Karpas-422 (cell line): ENCODE results near the gene ARL4D. TPM values are rescaled to one million over a fixed set of nuclear protein-coding genes. Genes with fewer than 3 reads are reported as not detected.

Experiments used
- DNase-seq: peaks from one replicate; pipeline ENCODE4 v3.0.0-alpha.2; 2015
- H2AFZ ChIP-seq: fragments of 200-600 bp; sonication (generic); 2 replicates; pipeline ENCODE4 v1.6.1; 2014; ENCODE audit warnings: antibody characterized with exemption, low read length, mixed read lengths
- H3K27ac ChIP-seq: fragments of 200-600 bp; sonication (generic); 2 replicates; pipeline ENCODE4 v1.5.1; 2014; ENCODE audit warnings: mild to moderate bottlenecking, low read length, moderate library complexity
- H3K27me3 ChIP-seq: fragments of 200-600 bp; sonication (generic); 2 replicates; pipeline ENCODE4 v1.6.1; 2014; ENCODE audit warnings: low read length, mixed read lengths
- H3K36me3 ChIP-seq: fragments of 200-600 bp; sonication (generic); 2 replicates; pipeline ENCODE4 v1.6.1; 2014; ENCODE audit warnings: low read length, mixed read lengths; ENCODE audit not compliant: insufficient read depth
- H3K4me1 ChIP-seq: fragments of 200-600 bp; sonication (generic); 2 replicates; pipeline ENCODE4 v1.6.1; 2014; ENCODE audit warnings: mild to moderate bottlenecking, low read length, mixed read lengths
- H3K4me2 ChIP-seq: fragments of 200-600 bp; sonication (generic); 2 replicates; pipeline ENCODE4 v1.6.1; 2014; ENCODE audit warnings: low read length, low read depth, mild to moderate bottlenecking; ENCODE audit not compliant: poor library complexity, severe bottlenecking
- H3K4me3 ChIP-seq: fragments of 200-600 bp; sonication (generic); 2 replicates; pipeline ENCODE4 v1.5.1; 2014; ENCODE audit warnings: mild to moderate bottlenecking, antibody characterized with exemption, low read length, mixed read lengths
- H3K79me2 ChIP-seq: fragments of 200-600 bp; sonication (generic); 2 replicates; pipeline ENCODE4 v1.6.1; 2014; ENCODE audit warnings: mild to moderate bottlenecking, low read length, mixed read lengths
- H3K9ac ChIP-seq: fragments of 200-600 bp; sonication (generic); 2 replicates; pipeline ENCODE4 v1.6.0; 2014; ENCODE audit warnings: low read length
- H3K9me2 ChIP-seq: fragments of 200-600 bp; sonication (generic), shearing (Covaris generic); replicated peaks from 2 replicates; pipeline ENCODE4 v1.6.0; 2014; ENCODE audit warnings: mild to moderate bottlenecking, low read length, moderate library complexity; ENCODE audit not compliant: insufficient read depth
- H3K9me3 ChIP-seq: fragments of 300-700, 200-600 bp; sonication (generic); 2 replicates; pipeline ENCODE4 v1.6.1; 2014; ENCODE audit warnings: low read length, mixed read lengths
- H4K20me1 ChIP-seq: fragments of 200-600 bp; sonication (generic); 2 replicates; pipeline ENCODE4 v1.6.1; 2014; ENCODE audit warnings: mild to moderate bottlenecking, antibody characterized with exemption, low read length, low read depth; ENCODE audit not compliant: insufficient read depth
- small RNA-seq: library from RNA; depleted of rRNA; stranded (forward); fragments of <200 nt; gene quantifications from one replicate; pipeline ENCODE3, GENCODE V24; 2014
- total RNA-seq: library from RNA; depleted of rRNA; stranded (reverse); fragments of >200 nt; shearing (Covaris generic); gene quantifications from 2 replicates; pipeline ENCODE4 v1.2.3, GENCODE V29; 2014; ENCODE audit warnings: low replicate concordance; rRNA removed

ARL4D gene
- total RNA-seq, 1 experiment from 2014 or later: not detected

- H3K27ac ChIP-seq: no peak overlapping the region
- no peak overlapping the region for H3K4me2 ChIP-seq
- no peak overlapping the region for H2AFZ ChIP-seq
Observed at GRCh38 chr17:43445009-43445589, 46.3 kb downstream of the ARL4D start.

DNA sequence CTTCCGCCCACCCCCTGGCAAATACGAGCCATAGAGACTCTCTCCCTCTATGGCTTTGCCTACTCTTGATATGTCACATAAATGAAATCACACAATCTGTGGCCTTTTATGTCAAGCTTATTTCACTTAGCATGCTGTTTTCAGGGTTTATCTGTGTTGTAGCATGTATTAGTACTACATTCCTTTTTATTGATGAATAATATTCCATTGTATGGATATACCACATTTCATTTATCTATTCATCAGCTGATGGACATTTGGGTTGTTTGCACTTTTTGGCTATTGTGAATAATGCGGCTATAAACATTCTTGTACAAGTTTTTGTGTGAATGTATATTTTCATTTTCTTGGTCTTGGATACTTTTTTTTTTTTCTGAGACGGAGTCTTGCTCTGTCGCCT lies 48.0 kb downstream of the ARL4D start:
- H3K9me2 ChIP-seq: no peaks in the 10 kb centered on the region
- H4K20me1 ChIP-seq: no peaks in the 10 kb centered on the region
- no peak overlapping the region for H2AFZ ChIP-seq
- H3K9me3 ChIP-seq: no peaks in the 10 kb centered on the region
- H3K4me1 ChIP-seq: no peaks in the 10 kb centered on the region
- no peak overlapping the region for H3K4me3 ChIP-seq
- H3K27me3 ChIP-seq: no peaks in the 10 kb centered on the region
- H3K9ac ChIP-seq: no peak overlapping the region
- peak; percentile 27 for DNase-seq
- H3K4me2 ChIP-seq: no peak overlapping the region
- no peaks in the 10 kb centered on the region for H3K36me3 ChIP-seq
- H3K79me2 ChIP-seq: no peaks in the 10 kb centered on the region
- no peak overlapping the region for H3K27ac ChIP-seq

More at GRCh38 chr17:43445009-43445589, 46.3 kb downstream of the ARL4D start:
- Histone ChIP-seq H3K36me3 (no peaks in the 10 kb centered on the region), H4K20me1 (no peaks in the 10 kb centered on the region), H3K4me1 (no peaks in the 10 kb centered on the region), H3K79me2 (no peaks in the 10 kb centered on the region), H3K9me2 (no peaks in the 10 kb centered on the region), H3K4me3 (no peak overlapping the region), H3K9me3 (no peaks in the 10 kb centered on the region), H3K27me3 (no peaks in the 10 kb centered on the region), H3K9ac (no peak overlapping the region)
- no peak for DNase-seq

DNA sequence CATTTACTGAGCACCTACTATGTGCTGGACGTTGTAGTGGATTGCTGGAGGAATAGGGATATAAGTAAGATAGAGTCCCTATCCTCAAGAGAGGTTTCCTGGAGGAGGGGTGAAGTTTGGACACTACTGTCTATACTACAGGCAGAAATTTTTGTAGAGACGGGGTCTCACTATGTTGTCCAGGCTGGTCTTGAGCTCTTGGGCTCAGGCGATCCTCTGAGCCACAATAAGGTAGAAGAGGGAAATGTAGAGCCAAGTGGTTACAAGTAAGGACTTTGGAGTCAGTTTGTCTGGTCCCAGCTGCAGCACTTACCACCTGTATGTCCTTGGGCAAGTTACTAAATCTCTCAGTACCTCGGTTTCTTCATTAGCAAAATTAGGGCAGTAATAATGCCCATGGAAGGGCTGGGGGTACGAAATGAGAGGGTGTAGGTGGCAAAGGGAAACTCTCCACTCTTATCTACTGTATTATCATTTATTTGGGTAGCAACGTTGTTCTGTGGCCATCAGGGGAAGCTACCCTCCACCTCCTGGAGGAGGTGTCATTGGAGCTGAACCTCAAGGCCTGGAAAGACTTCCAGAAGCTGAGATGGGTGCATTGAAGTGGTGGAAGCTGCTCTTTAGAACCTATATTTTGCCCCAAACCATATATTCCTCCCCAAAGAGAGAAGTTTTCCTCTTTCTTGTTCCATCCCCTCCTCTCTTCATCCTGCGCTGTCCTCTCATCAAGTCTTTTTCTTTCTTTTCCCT lies 50.1 kb downstream of the ARL4D start:
- Histone ChIP-seq H3K9me3 (no peaks in the 10 kb centered on the region), H3K9ac (no peak overlapping the region), H3K9me2 (no peaks in the 10 kb centered on the region), H3K36me3 (no peaks in the 10 kb centered on the region), H3K27me3 (no peaks in the 10 kb centered on the region), H4K20me1 (no peaks in the 10 kb centered on the region), H3K4me1 (no peaks in the 10 kb centered on the region), H3K27ac (no peak overlapping the region), H3K4me3 (no peak overlapping the region), H2AFZ (no peak overlapping the region), H3K4me2 (no peak overlapping the region), H3K79me2 (no peaks in the 10 kb centered on the region)
- peak; percentile 15 for DNase-seq

- Histone ChIP-seq H3K9me2 (no peaks in the 10 kb centered on the region), H2AFZ (no peak overlapping the region), H3K4me2 (no peak overlapping the region), H3K36me3 (no peaks in the 10 kb centered on the region), H3K27me3 (no peaks in the 10 kb centered on the region), H3K9me3 (no peaks in the 10 kb centered on the region), H3K4me3 (no peak overlapping the region), H3K27ac (no peak overlapping the region), H3K9ac (no peak overlapping the region), H4K20me1 (no peaks in the 10 kb centered on the region), H3K79me2 (no peaks in the 10 kb centered on the region), H3K4me1 (no peaks in the 10 kb centered on the region)
- DNase-seq: peak; percentile 26
Observed at GRCh38 chr17:43449470-43450248, 50.9 kb downstream of the ARL4D start.

Small RNA genes within 50 kb of the gene (small RNA-seq; reads per million reads assigned to genes)
- gene RNU6-1137P: not detected
- gene RNU6-406P: not detected
- gene RNU6-470P: not detected

Other genes starting within 250 kb of the ARL4D start
- gene NBR1, start 227.8 kb upstream of the ARL4D start, total RNA-seq: 49.4 and 49.5 TPM in 2 replicates
- 9.0 and 14.5 TPM in 2 replicates for gene TMEM106A, start 187.1 kb upstream of the ARL4D start, total RNA-seq
- gene CCDC200, start 170.4 kb upstream of the ARL4D start, total RNA-seq: not detected in 2 replicates
- not detected in 2 replicates for gene RNU2-1, start 165.0 kb upstream of the ARL4D start, total RNA-seq
- 23.7 and 34.9 TPM in 2 replicates for gene DHX8, start 85.0 kb downstream of the ARL4D start, total RNA-seq
- 55.5 and 69.1 TPM in 2 replicates for gene ETV4, start 147.3 kb downstream of the ARL4D start, total RNA-seq